HG02678 (cell line): Measurements from ENCODE around the gene TMEM217.
A peak's percentile ranks its signal among the peaks of the same experiment; 100 is the strongest.
"Not testable (repeated sequence)": the region's sequence is repeated elsewhere in the genome, so short reads cannot be mapped to it uniquely, and the experiment has no call there.

ENCODE experiments used
- ATAC-seq: cut with Tn5 transposase; IDR thresholded peaks from one replicate; pipeline ENCODE4 v1.9.1; 2021; ENCODE audit warnings: mild to moderate bottlenecking, moderate library complexity; ENCODE audit not compliant: unreplicated experiment

The TMEM217 gene

DNA sequence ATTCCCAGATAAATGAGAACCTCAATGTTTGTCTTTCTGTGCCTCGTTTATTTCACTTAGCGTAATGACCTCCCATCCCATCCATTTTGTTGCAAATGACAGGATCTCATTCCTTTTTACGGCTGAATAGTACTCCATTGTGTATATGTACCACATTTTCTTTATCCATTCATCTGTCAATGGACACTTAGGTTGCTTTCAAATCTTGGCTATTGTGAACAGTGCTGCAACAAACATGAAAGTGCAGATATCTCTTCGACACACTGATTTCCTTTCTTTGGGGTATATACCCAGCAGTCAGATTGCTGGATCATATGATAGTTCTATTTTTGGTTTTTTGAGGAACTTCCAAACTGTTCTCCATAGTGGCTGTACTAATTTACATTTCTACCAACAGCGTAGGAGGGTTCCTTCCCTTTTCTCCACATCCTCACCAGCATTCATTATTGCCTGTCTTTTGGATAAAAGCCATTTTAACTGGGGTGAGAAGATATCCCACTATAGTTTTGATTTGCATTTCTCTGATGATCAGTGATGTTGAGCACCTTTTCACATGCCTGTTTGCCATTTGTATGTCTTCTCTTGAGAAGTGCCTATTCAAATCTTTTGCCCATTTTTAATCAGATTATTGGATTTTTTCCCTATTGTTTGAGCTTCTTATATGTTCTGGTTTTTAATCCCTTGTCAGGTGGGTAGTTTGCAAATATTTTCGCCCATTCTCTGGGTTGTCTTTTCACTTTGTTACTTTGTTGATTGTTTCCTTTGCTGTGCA lies 71.8 kb downstream of the TMEM217 start:
- not testable (repeated sequence) for ATAC-seq

DNA sequence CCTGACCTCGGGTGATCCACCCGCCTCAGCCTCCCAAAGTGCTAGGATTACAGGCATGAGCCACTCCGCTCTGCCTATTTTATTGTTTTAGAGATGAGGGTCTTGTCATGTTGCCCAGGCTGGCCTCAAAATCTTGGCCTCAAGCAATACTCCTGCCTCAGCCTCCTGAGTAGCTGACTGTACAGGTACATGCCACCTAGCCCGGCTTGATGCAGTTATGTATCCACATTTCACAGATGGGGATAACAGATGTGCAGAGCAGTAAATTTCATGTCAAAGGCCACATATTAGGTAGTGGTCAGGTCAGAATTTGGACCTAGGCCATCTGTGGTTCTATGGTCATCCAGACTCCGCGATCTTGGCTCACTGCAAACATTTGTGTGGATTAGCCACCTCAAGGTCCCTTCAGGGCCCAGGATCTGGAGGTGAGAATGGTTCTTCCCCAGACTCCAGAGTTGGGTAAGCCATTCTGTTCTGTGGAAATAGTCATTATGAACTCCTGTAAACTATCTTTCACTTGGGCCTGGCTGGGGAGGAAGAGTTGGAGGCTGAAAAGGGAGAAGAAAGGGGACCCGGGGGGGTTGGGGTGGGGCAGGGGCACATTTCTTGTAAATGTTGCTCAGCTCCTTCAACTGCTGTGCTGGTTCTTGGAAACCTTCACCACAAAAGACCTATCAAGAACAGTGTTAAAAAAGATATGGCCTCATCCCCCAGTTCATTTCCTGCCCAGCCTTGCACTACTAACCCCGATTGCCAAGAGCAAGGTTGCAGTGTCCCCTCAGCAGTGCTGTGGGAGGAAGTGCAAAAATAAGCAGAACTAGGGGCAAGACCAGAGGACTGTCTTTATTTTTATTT lies 75.0 kb downstream of the TMEM217 start:
- ATAC-seq, result no peak

DNA sequence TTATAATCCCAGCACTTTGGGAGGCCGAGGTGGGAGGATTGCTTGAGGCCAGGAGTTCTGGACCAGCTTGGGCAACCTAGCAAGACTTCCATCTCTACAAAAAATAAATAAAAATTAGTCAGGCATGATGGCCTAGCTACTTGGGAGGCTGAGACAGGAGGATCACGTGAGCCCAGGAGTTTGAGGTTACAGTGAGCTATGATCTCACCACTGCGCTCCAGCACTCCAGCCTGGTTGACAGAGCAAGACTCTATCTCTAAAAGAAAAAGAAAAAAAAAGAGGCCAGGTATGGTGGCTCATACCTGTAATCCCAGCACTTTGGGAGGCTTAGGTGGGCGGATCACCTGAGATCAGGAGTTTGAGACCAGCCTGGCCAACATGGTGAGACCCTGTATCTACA lies 77.3 kb downstream of the TMEM217 start:
- ATAC-seq, result not testable (repeated sequence)

DNA sequence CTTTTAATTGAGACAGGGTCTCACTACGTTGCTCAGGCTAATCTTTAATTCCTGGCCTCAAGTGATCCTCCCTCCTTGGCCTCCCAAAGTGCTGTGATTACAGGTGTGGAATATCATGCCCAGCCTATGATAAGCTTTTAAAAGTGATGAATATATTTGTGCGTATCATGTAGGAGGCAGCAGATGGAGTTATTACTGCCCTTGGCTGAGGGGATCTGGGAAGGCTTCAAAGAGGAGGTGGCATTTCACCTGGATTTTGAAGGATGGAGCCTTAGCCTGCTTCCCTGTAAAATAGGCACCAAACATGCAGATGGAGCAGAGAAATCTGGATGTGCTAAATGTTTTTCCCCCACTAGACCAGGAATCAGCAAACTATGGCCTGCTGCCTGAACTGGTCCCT lies 77.9 kb downstream of the TMEM217 start:
- ATAC-seq, result no peak

DNA sequence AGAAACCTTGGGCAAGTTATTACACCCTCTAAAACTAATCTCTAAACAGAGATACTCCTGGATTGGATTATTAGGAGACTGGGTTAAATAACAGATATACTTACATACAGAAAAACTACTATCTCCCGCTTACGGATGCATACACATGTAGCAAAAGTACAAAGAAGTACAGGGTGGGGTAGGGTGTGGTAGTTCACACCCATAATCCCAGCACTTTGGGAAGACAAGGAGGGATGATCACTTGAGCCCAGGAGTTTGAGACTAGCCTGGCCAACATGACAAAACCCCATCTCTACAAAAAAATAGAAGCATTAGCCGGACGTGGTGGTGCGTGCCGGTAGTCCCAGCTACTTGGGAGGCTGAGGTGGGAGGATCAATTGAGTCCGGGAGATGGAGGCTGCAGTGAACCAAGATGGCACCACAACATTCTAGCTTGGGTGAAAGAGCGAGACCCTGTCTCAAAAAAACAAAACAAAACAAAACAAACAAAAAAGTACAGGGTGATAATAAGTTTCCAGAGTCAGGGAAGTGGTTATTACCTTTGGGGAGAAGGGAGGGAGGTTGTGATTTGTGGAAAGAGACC lies 79.9 kb downstream of the TMEM217 start:
- ATAC-seq, result no peak

DNA sequence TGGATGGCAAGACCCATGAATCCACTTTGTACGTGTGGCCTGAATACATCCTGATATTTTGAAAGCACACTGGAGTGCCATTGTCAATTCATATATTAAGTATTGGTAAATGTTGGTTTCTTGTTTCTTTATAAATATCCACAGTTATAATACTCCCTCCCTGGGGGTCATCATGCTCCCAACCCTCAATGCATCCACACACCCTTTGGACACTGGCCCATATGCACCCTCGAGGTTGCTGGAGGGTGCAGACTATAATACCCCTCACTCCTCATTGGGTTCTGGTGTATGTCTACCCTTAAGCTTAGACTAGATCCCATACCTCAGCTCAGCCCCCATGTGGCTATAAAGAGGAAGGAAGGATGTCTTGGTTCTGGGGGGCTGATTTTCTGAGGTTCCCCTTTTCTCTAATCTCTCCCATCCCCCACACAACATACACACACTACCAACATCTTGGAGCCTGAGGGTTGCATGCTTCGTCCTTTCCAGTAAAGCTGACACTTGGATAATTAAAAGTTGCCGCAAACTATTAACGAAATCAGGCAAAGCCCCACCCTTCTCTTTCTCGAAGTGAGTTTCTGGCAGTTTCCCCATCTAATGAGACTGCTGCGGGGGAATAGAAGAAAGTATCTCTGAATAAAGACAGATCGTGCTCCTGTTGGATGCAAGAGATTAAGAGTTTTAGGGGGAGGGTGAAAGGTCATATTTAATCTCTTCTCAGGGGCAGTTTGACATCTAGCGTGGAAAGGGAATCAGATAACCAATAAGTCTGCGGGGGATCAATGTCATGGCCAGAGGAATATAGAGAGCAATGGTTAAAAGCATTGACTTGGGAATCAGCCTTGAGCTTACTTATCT lies 80.6 kb downstream of the TMEM217 start:
- no peak for ATAC-seq

DNA sequence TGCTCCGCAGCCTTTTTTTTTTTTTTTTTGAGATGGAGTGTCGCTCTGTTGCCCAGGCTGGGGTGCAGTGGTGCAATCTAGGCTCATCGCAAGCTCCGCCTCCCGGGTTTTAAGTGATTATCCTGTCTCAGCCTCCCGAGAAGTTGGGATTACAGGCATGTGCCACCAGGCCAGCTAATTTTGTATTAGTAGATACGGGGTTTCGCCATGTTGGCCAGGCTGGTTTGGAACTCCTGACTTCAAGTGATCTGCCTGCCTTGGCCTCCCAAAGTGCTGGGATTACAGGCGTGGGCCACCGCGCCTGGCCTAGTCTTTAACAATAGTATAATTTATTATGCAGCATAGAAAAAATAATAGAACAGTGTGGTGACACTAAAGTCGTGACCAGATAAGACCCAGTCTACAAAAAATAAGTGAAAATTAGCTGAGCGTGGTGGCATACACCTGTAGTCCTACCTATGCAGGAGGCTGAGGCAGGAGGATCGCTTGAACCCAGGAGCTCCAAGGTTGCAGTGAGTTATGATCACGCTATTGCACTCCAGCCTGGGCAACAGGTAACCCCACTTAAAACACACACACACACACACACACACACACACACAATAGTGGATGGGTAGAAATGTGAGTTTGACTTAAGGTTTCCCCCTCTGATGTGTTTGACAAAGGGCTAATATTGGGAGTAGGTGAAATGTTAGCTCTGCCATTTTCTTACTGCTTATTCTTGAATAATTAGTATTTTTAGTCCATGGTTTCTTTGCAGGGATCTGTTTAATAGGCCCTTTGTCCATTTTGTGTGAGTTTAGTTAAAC lies 81.5 kb downstream of the TMEM217 start:
- no peak for ATAC-seq

DNA sequence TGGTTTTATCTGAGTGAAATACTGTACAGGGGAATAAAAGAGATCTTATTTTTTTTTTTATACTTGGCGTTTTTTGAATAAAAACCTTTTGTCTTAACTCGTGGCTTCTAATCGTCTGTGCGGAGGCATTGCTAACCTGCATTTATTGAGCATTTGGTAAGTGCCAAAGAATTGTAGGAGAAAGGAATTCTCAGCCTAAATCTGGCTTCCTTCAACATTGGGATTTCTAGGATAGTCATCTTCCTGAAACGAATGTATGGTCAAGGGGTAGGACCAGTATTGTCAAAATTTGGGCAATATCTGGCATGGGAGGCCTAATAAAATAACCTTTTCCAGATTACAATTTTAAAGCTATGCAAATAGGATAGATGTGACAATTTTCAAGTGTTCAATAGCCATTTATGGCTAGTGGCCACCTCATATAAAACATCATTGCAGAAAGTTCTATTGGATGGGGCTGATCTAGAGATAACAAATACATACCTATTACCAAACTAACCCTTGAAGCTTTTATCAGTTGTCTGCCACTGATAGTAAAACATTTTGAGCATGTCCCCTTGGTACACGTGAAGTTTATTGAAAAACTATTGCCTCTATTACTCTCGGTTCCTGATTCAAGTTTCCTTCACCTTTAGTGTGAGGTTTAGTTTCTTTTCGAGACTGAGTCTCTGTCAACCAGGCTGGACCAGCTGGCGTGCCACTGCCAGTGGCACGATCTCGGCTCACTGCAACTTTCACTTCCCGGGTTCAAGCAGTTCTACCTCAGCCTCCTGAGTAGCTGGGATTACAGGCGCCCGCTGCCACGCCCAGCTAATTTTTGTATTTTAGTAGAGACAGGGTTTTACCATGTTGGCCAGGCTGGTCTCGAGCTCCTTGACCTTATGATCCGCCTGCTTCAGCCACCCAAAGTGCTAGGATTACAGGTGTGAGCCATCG lies 82.3 kb downstream of the TMEM217 start:
- peak; percentile 50 for ATAC-seq

DNA sequence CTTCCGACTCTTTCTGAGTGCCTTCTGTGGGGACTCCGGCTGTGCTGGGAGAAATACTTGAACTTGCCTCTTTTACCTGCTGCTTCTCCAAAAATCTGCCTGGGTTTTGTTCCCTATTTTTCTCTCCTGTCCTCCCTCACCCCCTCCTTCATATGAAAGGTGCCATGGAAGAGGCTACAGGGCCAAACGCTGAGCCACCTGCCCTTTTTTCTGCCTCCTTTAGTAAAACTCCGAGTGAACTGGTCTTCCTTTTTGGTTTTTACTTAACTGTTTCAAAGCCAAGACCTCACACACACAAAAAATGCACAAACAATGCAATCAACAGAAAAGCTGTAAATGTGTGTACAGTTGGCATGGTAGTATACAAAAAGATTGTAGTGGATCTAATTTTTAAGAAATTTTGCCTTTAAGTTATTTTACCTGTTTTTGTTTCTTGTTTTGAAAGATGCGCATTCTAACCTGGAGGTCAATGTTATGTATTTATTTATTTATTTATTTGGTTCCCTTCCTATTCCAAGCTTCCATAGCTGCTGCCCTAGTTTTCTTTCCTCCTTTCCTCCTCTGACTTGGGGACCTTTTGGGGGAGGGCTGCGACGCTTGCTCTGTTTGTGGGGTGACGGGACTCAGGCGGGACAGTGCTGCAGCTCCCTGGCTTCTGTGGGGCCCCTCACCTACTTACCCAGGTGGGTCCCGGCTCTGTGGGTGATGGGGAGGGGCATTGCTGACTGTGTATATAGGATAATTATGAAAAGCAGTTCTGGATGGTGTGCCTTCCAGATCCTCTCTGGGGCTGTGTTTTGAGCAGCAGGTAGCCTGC lies 83.2 kb downstream of the TMEM217 start:
- ATAC-seq, result no peak

DNA sequence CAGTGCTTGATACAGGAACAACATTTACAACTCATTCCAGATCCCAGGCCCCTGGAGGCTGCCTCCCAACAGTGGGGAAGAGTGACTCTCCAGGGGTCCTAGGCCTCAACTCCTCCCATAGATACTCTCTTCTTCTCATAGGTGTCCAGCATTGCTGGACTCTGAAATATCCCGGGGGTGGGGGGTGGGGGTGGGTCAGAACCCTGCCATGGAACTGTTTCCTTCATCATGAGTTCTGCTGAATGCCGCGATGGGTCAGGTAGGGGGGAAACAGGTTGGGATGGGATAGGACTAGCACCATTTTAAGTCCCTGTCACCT lies 83.8 kb downstream of the TMEM217 start:
- ATAC-seq, result no peak

DNA sequence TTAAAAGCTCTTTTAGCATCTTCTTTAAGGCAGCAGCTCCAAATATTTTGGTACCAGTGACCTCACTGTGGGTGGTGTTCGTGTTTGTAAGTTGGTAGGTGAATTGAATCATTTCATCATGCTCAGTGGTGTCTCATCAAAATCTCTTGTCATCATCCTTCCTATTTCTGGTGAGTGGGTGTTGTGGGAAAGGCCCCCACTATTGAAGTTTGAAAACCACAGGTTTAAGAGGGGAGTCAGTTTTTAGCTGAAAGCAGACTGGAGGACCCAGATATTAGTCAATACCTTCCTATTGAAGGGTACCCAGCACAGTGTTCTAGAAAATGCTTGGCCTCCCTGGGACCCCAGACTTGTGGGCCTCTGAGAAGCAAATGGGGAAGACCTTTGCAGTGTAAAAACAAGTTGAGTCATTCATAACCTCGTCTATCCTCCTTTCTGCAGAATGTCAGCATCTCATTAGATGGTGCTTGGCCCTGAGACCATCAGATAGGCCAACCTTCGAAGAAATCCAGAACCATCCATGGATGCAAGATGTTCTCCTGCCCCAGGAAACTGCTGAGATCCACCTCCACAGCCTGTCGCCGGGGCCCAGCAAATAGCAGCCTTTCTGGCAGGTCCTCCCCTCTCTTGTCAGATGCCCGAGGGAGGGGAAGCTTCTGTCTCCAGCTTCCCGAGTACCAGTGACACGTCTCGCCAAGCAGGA lies 84.3 kb downstream of the TMEM217 start:
- no peak for ATAC-seq

DNA sequence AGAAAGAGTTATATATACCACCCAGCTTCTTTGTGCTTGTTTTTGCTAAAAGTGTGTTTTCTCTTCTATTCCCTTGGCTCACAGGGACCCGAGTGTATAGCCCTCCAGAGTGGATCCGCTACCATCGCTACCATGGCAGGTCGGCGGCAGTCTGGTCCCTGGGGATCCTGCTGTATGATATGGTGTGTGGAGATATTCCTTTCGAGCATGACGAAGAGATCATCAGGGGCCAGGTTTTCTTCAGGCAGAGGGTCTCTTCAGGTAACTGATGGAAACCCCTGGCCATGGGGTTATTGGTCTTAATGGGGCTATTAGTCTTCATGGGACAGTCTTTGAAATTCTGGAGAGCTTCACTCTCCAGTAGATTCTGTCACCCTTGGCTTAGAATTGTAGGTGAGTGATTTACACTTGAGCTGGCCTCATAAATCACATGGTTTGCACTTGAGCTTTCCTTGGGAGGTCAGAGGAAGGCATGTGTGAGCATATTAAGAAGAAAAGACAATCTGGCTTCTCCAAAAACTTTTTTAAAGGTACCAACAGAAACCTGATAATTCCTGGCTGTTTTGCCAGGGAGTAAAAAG lies 84.9 kb downstream of the TMEM217 start:
- no peak for ATAC-seq

DNA sequence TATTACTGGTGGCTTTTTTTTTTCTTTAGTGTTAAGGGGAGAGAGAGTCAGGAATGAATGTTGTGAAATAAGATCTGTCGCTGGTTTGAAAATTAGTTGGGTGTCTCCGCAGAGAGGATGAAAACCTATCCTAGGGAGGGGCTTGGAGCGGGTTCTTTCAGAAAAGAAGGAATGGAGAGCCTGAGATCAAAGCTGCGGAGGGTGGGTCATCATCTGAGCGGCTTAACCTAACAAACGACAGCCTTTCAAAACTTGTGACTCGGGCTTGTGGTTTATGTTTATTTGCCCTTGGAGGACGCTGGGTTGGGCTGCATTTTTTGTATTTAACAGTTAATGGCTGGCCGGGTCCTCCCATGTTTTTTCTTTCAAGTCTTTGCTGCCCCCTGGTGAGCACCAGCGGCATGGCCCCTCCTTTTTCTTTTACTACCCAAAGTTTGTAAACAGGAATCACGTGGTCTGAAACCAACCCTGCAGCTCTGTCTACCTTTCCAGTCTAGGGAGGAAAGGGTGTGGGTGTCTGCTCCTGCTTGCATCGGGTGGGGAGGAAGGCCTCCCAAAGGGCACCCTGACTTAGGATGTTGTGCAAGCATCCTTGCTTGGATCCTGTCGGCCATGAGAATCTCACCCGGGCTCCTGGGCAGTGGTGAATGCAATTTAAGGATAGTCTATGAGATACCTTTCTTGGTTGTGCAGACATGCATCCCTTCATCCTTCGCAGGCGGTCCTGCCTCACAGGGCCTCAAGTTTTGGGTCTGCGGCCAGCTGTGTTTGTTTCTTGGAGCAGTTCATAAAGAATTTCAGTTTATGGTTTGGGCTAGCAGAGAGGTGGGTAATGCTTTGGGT lies 85.8 kb downstream of the TMEM217 start:
- ATAC-seq, result peak; percentile 19

DNA sequence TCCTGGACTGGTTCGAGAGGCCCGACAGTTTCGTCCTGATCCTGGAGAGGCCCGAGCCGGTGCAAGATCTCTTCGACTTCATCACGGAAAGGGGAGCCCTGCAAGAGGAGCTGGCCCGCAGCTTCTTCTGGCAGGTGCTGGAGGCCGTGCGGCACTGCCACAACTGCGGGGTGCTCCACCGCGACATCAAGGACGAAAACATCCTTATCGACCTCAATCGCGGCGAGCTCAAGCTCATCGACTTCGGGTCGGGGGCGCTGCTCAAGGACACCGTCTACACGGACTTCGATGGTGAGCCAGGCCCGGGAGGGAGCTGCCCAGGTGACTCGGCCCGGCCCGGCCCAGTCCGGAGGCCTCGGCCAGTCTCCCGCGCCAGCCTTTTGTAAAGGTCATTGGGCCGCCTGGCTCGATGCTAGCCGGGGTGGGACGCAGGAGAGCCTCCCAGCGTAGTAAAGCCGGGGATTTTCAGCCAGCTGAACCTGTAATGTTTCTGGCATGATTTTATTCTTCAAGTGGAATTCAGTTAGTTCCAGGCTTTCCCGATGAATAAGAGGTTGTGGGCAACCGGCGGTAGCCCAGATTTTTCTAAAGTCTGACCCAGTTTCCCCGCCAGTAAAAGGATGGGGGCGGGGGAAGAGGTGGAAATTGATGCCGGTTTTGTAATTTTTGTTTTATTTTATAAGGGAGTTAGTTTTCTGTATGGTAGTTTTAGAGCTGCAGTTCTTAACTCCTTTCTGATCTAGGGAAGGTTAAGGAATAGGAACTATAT lies 86.6 kb downstream of the TMEM217 start:
- no peak for ATAC-seq
